Ascending aorta (tissue), 2 donors: ENCODE measurements around the gene CFAP43. TPM values are rescaled to one million over a fixed set of nuclear protein-coding genes. Genes with fewer than 3 reads are reported as not detected.

Source experiments
- DNase-seq, 2 donors: peaks; one replicate each; pipeline ENCODE4 v3.0.0-alpha.2; 2019; ENCODE audit warnings: low spot score in 2 of 2
- H3K27ac ChIP-seq, 2 donors: fragments of 200-600 bp; sonication (generic); one replicate each; pipeline ENCODE4 v1.5.1; 2016 to 2017; ENCODE audit warnings: mild to moderate bottlenecking in 1 of 2
- H3K27me3 ChIP-seq: fragments of 200-600 bp; sonication (generic); one replicate; pipeline ENCODE4 v1.5.1; 2017
- H3K36me3 ChIP-seq, 2 donors: fragments of 200-600 bp; sonication (generic); one replicate each; pipeline ENCODE4 v1.5.1; 2016
- H3K4me1 ChIP-seq, 2 donors: fragments of 200-600 bp; sonication (generic); one replicate each; pipeline ENCODE4 v1.5.1; 2016 to 2017; ENCODE audit warnings: mild to moderate bottlenecking in 1 of 2
- H3K4me3 ChIP-seq, 2 donors: fragments of 200-600 bp; sonication (generic); one replicate each; pipeline ENCODE4 v1.5.1; 2016 to 2017; ENCODE audit warnings: mild to moderate bottlenecking in 1 of 2
- H3K9me3 ChIP-seq, 2 donors: fragments of 200-600 bp; sonication (generic); one replicate each; pipeline ENCODE4 v1.5.1; 2016
- CTCF ChIP-seq, 3 experiments: fragments of 200-600 bp in 2 of 3; fragments of 450-650 bp in 1 of 3; sonication (generic) in 2 of 3; IDR thresholded peaks; one replicate each; pipeline ENCODE4 v1.5.1; 2016 to 2019; ENCODE audit warnings: antibody characterized with exemption in 3 of 3, mild to moderate bottlenecking in 1 of 3, moderate library complexity in 1 of 3
- intact Hi-C: fragments of 100-400 bp; cut with DNase I; formaldehyde crosslinking; loops from one replicate; pipeline ENCODE4 v1.15.1; 2023
- total RNA-seq: library from RNA; depleted of rRNA; stranded (reverse); fragments of >200 nt; gene quantifications from one replicate; pipeline ENCODE4 v1.1.0, GENCODE V29; 2016

Gene CFAP43
- total RNA-seq, 1 donor from 2014 or later = 0.96 TPM

DNA sequence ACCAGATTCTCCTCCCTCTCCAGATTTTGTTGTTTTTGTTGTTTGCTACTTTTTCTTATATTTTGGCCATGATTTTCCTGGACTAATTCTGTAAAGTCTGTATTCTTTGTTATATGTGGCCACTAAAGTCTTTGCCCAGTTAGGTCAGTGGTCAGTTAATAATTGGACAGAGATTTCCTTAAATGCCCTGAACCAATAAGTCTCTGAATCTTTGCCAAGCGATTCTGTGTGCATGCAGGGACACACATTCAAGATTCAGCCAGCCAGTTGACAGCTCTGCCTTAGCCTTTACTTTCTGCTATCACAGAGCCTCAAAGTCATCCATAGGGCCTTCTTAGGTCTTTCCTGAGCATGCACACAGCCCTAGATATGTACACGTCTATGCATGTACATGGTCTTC, 135.5 kb downstream of the CFAP43 start:
- H3K36me3 ChIP-seq = no peaks in the 10 kb centered on the region
- H3K9me3 ChIP-seq = peaks cover 0 to 3% of the 10 kb centered on the region in 2 donors
- peaks cover 0 to 8% of the 10 kb centered on the region in 2 donors for H3K4me1 ChIP-seq
- no peak overlapping the region for H3K27ac ChIP-seq
- H3K27me3 ChIP-seq = no peaks in the 10 kb centered on the region
- TF ChIP-seq CTCF (IDR thresholded peaks at IDR 0.05) = no peak
- DNase-seq = no peak
- intact Hi-C loops = no loop called here
- H3K4me3 ChIP-seq = no peak overlapping the region

DNA sequence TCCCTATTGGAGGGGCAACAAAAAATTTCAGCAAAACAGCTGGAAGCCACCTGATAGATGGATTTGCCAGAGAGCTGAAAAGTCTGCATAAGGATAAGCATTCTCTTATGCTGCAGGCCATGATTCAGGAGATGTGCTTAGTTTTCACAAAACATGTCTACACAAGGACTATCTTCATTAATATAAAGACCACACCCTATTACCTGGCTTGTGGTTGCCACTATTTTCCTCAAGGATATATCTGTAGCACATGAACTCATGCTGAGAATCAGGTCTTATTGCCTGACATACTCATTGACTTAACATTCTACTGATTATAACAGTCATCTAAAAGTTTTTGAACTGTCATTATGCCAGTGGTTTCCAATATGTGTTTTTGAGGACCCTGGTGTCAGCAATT, 139.4 kb downstream of the CFAP43 start:
- no peak overlapping the region for H3K27ac ChIP-seq
- peaks cover 0 to 3% of the 10 kb centered on the region in 2 donors for H3K9me3 ChIP-seq
- TF ChIP-seq CTCF (IDR thresholded peaks at IDR 0.05) = no peak
- no peaks in the 10 kb centered on the region for H3K27me3 ChIP-seq
- intact Hi-C loops = no loop called here
- no peaks in the 10 kb centered on the region for H3K36me3 ChIP-seq
- no peak overlapping the region for H3K4me3 ChIP-seq
- DNase-seq = no peak
- H3K4me1 ChIP-seq = no peaks in the 10 kb centered on the region

- intact Hi-C loops = no loop called here
These were observed 141.6 kb downstream of the CFAP43 start for GRCh38 chr10:104090611-104091010.

DNA sequence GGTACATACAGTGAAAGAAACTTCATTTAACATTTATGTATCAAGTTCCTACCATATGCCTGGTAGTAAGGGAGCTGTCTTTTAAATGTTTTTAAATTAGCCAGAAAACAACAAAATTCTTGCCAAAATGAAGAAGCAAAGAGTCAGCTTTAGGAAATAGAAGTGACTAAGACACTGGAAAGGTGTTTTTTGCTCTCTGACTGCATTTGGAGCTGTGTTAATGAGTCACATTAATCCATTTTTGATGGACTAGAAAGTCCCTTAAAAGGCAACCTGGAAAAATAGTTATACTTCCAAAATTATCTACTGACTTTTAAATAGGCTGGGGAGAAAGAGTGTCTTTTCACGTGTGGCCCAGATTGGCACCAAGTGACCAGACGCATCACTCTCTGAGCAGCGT, 142.5 kb downstream of the CFAP43 start:
- no peaks in the 10 kb centered on the region for H3K36me3 ChIP-seq
- H3K27me3 ChIP-seq = no peaks in the 10 kb centered on the region
- H3K9me3 ChIP-seq = peaks cover 0 to 3% of the 10 kb centered on the region in 2 donors
- H3K4me1 ChIP-seq = no peaks in the 10 kb centered on the region
- intact Hi-C loops = no loop called here
- no peak overlapping the region for H3K4me3 ChIP-seq
- no peak overlapping the region for H3K27ac ChIP-seq
- DNase-seq = no peak
- no peak for TF ChIP-seq CTCF (IDR thresholded peaks at IDR 0.05)

More at GRCh38 chr10:104090611-104091010, 141.6 kb downstream of the CFAP43 start:
- Histone ChIP-seq H3K27ac (no peak overlapping the region), H3K9me3 (peaks cover 0 to 3% of the 10 kb centered on the region in 2 donors), H3K4me3 (no peak overlapping the region), H3K4me1 (no peaks in the 10 kb centered on the region), H3K27me3 (no peaks in the 10 kb centered on the region), H3K36me3 (no peaks in the 10 kb centered on the region)
- TF ChIP-seq CTCF (IDR thresholded peaks at IDR 0.05) = no peak
- no peak for DNase-seq

- H3K27me3 ChIP-seq = no peaks in the 10 kb centered on the region
- intact Hi-C loops = no loop called here
- no peak for DNase-seq
- no peaks in the 10 kb centered on the region for H3K9me3 ChIP-seq
- H3K27ac ChIP-seq = no peak overlapping the region
- H3K36me3 ChIP-seq = no peaks in the 10 kb centered on the region
- no peak overlapping the region for H3K4me3 ChIP-seq
- TF ChIP-seq CTCF (IDR thresholded peaks at IDR 0.05) = no peak
- H3K4me1 ChIP-seq = no peaks in the 10 kb centered on the region
These were observed 143.9 kb downstream of the CFAP43 start for GRCh38 chr10:104088239-104088638.

GRCh38 chr10:104085801-104086400, 146.3 kb downstream of the CFAP43 start, which contains the start of gene COL17A1:
TSS of gene COL17A1 (minus strand) at chr10:104085880. CDS start at chr10:104080673, 5,207 bp downstream.
- Histone ChIP-seq H3K4me3 (no peak within 1 kb of the TSS), H3K27ac (no peak within 1 kb of the TSS), H3K9me3 (no peaks in the 10 kb centered on the region), H3K4me1 (no peaks in the 10 kb centered on the region), H3K36me3 (no peaks in the 10 kb centered on the region), H3K27me3 (no peaks in the 10 kb centered on the region)
- intact Hi-C loops = no loop called here
- DNase-seq = no peak
- no peak for TF ChIP-seq CTCF (IDR thresholded peaks at IDR 0.05)
